Activated effector memory CD4-positive, alpha-beta T cell treated with Interleukin-2 at 50 U/mL for 16 hours (primary cell): ENCODE measurements around the gene TOMM34.

Experiments used
- DNase-seq: peaks from one replicate; pipeline ENCODE4 v3.0.0-alpha.2; 2020

TOMM34 gene

GRCh38 chr20:44961870-44962267 lies 1.7 kb upstream of the TOMM34 start:
- no peak for DNase-seq

- no peak for DNase-seq
These were observed 1.0 kb upstream of the TOMM34 start for GRCh38 chr20:44961011-44961869.

- DNase-seq: no peak
These were observed 527 bp downstream of the TOMM34 start for GRCh38 chr20:44959638-44960102.

GRCh38 chr20:44959082-44959637 lies 1.0 kb downstream of the TOMM34 start:
- DNase-seq: no peak

DNA sequence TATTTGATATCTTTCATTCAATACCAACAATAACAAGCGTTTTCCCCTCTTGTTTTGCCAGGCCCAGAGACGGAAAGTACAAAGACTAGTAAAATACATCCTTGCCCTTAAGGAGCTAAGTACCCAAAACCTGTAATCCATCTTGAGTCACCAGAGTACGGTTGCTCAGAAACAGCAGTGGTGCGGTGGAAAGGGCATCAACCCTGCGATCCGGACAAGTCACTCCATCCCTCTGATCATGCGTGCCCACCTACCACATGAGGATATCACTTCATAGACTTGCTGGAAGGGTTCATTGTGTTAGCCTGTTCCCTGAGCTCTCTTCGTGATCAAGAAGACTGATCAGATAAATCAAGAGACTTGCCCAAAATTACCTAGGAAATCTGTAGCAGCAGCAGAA lies 1.9 kb downstream of the TOMM34 start:
- DNase-seq: no peak

DNA sequence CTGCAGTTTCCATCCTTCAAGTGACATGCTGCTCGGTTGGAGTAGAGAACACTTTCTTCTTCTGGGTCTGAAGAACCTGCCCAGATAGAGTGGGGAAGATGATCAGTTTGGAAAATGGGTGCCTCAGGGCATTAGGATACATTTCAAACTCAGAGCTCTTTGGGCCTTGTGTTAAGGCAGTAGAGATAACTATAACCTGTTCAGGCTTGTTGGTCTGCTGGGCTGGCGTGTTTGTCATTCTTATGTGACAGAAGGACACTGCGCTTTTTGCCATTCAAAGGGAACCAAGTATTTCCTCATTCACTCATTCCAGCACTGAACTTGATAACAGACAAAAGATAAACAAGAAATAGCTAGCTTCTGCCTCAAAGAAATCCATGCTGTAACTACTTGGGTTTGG lies 3.8 kb downstream of the TOMM34 start:
- no peak for DNase-seq

- DNase-seq: no peak
These were observed 4.9 kb downstream of the TOMM34 start for GRCh38 chr20:44955270-44955669.

DNA sequence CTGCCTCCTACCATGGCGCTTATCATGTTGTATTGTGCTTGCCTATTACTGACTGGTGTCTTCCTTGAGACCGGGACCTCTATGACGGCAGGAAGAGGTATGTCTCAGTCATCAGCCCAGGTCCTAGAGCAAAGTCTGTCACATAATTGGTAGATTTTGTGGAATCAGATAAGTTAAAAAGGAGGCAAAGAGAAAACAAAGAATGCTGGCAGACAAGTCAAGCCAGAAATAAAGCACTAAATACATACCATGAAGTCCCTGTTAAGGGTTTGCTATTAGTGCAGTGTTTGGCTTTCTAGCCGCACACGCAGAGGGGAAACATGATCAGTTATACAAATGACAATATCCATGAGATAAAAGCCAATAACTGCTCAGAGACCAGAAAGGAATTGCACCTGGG lies 6.0 kb downstream of the TOMM34 start:
- no peak for DNase-seq

- DNase-seq: no peak
These were observed 7.5 kb downstream of the TOMM34 start for GRCh38 chr20:44952731-44953130.

- DNase-seq: no peak
These were observed 9.8 kb downstream of the TOMM34 start for GRCh38 chr20:44950368-44950767.

DNA sequence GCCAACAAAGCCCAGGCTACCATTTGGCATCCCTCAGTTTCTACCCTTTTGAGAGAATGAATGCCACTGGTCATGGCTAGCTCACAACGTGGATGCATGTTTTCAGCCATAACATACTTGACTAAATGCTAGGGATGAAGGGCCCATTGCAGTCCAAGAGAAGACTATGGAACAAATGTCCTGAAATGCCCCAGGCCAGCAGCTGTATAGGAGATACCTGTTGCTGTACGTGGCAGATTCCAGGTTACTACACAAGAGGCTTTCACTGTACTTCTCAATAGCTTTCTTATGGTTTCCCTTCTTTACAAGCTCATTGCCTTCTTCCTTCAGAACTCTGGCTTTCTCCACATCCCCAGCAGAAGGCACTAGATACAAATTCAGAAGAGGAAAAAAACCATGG lies 11.7 kb downstream of the TOMM34 start:
- no peak for DNase-seq

GRCh38 chr20:44948107-44948506 lies 12.1 kb downstream of the TOMM34 start:
- no peak for DNase-seq

- DNase-seq: no peak
These were observed 13.8 kb downstream of the TOMM34 start for GRCh38 chr20:44946271-44946852.

- DNase-seq: no peak
These were observed 14.9 kb downstream of the TOMM34 start for GRCh38 chr20:44945261-44945660.

DNA sequence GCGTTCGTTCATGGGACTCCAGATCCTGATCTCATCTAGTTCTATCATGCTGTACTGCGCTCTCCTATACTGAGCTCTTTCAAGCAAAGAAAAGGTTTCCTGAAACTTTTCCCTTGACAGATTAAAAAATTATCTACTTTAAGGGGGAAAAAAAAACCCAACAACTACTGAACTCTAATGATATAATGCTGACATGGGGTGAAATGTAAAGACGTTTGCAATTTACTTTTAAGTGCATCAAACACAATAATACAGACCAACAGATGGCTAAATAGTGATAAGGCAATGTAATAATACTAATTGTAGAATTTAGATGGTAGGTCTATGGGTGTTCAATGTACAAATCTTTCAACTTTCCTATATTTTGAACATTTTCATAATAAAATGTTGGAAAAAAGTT lies 16.4 kb downstream of the TOMM34 start:
- DNase-seq: no peak

DNA sequence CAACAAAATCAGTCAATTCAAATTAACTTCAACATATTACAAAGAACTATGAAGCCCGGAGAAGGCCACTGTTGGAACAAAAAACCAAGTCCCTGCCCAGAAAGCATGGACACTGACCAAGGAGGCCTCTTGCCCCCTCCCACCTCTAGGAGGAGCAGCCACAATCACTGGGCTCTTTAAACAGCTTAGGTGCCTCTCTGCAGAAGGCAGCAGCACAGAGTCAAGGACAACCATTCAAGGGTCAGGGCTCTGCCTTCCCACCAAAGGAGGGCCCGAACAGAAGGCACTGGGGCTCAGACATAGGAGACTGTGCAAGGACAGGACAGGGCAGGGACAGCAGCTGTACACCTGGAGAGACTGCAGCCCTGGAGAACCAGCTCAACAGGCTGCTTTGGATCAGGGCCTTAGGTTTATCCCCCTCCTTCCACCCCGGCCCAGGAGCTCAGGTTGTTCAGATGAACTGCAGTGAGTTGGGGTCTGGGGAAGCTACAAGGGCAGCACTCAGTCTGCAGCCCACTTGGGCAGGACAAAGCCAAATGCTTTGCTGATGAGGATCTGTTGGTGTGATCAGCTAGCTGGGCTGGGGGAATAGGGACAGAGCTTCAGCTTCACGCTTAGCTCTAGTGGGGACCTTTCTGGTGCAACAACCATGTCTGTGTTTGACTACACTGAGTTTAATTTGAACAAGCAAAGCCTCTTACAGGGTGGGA lies 17.8 kb downstream of the TOMM34 start:
- no peak for DNase-seq

DNA sequence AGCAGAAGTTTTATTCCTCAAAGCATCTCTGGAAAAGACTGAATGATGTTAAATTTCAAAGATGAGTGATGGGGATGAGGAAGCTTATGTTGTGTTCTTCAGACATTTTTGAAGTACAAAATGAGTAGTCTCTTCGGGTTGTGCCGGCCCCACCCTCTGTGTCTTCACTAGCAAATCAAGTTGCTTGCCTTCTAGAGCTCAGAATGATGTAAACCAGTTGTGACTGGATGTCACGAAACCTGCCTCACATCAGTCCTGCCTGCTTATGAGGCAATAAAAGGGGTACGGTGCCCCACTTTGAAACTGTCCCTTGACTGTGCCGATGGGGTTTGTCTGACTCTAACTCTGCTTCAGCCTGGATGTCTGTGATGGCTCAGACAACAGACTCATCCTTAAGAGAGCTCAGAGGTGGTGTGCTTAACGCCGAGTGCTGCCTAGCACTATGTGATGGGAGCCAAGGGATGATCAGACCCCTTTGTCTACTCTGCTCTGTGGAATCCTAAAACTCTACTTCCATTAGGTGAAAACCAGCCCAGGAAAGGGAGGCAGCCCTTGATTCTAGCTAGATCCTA lies 19.0 kb downstream of the TOMM34 start:
- DNase-seq: no peak

- no peak for DNase-seq
These were observed 21.6 kb downstream of the TOMM34 start for GRCh38 chr20:44938637-44939036.

- DNase-seq: no peak
These were observed 23.7 kb downstream of the TOMM34 start for GRCh38 chr20:44936510-44936909.

DNA sequence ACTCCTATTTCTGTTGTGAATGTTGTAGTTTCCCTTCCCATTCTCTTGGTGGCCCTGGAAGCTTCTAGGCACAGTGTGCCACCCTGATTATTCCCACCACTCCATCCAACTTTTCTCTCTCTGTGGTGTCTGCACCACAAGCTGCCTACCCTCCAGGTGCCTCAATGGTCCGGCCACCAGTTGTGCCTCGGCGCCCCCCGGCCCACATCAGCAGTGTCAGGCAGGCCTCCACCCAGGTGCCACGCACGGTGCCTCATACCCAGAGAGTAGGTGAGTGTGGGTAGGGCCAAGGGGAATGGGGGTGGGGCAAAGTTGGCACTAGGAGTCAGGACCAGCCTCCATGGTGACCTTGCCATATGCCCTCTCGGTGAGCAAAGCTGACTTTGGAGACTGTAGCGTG lies 27.3 kb downstream of the TOMM34 start:
- no peak for DNase-seq

- DNase-seq: no peak
These were observed 28.3 kb downstream of the TOMM34 start for GRCh38 chr20:44931911-44932310.

DNA sequence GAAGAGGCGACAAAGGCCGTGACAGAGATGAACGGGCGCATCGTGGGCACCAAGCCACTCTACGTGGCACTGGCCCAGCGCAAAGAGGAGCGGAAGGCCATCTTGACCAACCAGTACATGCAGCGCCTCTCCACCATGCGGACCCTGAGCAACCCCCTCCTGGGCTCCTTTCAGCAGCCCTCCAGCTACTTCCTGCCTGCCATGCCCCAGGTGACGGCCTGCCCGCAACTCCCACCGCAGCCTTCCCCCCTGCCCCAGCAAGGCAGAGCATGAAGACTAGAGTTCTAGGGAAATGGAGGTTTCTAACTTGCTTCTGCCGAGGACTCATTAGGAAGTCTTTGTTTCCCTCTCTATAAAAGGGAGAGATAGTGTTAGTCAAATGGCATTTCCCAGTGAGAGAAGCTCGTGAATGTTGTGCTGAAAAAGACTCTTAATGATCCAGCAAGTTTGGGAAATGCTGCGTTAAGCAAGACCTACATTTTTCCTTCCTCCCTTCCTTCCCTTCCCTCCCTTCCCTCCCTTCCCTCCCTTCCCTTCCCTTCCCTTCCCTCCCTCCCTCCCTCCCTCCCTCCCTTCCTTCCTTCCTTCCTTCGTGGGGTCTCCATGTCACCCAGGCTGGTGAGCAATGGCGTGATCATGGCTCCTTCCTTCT lies 29.6 kb downstream of the TOMM34 start:
- no peak for DNase-seq

DNA sequence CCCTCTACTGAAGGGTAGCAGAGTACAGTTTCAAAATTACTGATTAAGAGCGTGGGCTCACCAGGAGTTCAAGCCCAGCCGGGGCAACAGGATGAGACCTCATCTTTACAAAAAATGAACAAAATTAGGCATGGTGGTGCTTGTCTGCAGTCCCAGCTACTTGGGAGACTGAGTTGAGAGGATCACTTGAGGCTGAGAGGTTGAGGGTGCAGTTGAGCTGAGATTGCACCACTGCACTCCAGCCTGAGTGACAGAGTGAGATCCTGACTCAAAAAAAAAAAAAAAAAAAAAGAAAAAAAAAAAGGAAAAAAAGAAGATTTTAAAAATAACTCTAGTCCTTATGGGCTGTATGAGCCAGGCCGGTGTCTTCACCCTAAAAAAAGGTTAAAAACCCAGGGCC lies 31.6 kb downstream of the TOMM34 start:
- no peak for DNase-seq
